Panc1 (cell line): ENCODE measurements around the gene STXBP3. TPM values are rescaled to one million over a fixed set of nuclear protein-coding genes. Genes with fewer than 3 reads are reported as not detected.

Source experiments
- ATAC-seq: fragments of 200-7000 bp; cut with Tn5 transposase; 2 replicates; pipeline ENCODE4 v1.9.1; 2020; ENCODE audit warnings: mild to moderate bottlenecking, moderate library complexity
- BruUV-seq: library from RNA; stranded (reverse); fragments of 400-500 nt; replicated peaks from 2 replicates; lab custom pipeline; 2021; lab: Mats Ljungman, UMichigan
- CTCF ChIA-PET: fragments of 300-600 bp; sonication (Branson Sonifier 250); formaldehyde crosslinking; loops from one replicate; lab custom pipeline; 2022; ENCODE audit warnings: antibody characterized with exemption; lab: Charles Lee
- POLR2A ChIA-PET: fragments of 300-600 bp; sonication (Branson Sonifier 250); formaldehyde crosslinking; loops from one replicate; lab custom pipeline; 2022; ENCODE audit warnings: antibody characterized with exemption; lab: Charles Lee
- DNase-seq: peaks from one replicate; pipeline ENCODE4 v3.0.0-alpha.2; 2010; ENCODE audit warnings: low read depth, low spot score
- H3K27ac ChIP-seq: 2 replicates; pipeline ENCODE4 v1.5.1; 2011; ENCODE audit warnings: mild to moderate bottlenecking, low read length, inconsistent platforms
- H3K27me3 ChIP-seq: fragments of 200-500 bp; sonication (Bioruptor generic); 2 replicates; pipeline ENCODE4 v1.6.0; 2014; ENCODE audit warnings: low read length, inconsistent platforms; ENCODE audit not compliant: control insufficient read depth, insufficient read depth
- H3K36me3 ChIP-seq: fragments of 200-500 bp; sonication (Bioruptor generic); 2 replicates; pipeline ENCODE4 v1.5.1; 2014; ENCODE audit warnings: inconsistent platforms, mild to moderate bottlenecking, low read length, moderate library complexity; ENCODE audit not compliant: control insufficient read depth, insufficient read depth
- H3K4me1 ChIP-seq: 2 replicates; pipeline ENCODE4 v1.5.1; 2011; ENCODE audit warnings: inconsistent platforms, mild to moderate bottlenecking, low read length, moderate library complexity; ENCODE audit not compliant: control insufficient read depth, insufficient read depth
- H3K4me3 ChIP-seq, 2 experiments: 2 replicates each; pipeline ENCODE4 v1.5.1; 2011 to 2012; ENCODE audit warnings: low read depth in 2 of 2, low read length in 2 of 2, mild to moderate bottlenecking in 2 of 2, inconsistent platforms in 1 of 2, moderate library complexity in 1 of 2
- H3K9me3 ChIP-seq: fragments of 200-500 bp; sonication (Bioruptor generic); 2 replicates; pipeline ENCODE4 v1.5.1; 2014; ENCODE audit warnings: low read depth, mild to moderate bottlenecking, inconsistent platforms, low read length, moderate library complexity; ENCODE audit not compliant: control insufficient read depth, insufficient read depth
- POLR2AphosphoS5 ChIP-seq: IDR thresholded peaks from 2 replicates; pipeline ENCODE4 v1.6.1; 2012; ENCODE audit warnings: mild to moderate bottlenecking, low read depth, low read length, moderate library complexity
- SIN3A ChIP-seq: IDR thresholded peaks from 2 replicates; pipeline ENCODE4 v1.6.1; 2012; ENCODE audit warnings: low read depth, mild to moderate bottlenecking, low read length, moderate library complexity, borderline replicate concordance; ENCODE audit not compliant: insufficient read depth
- TCF7L2 ChIP-seq: IDR thresholded peaks from 2 replicates; pipeline ENCODE4 v1.6.1; 2011; ENCODE audit warnings: mild to moderate bottlenecking, low read depth, low read length, inconsistent platforms
- in situ Hi-C: cut with HindIII; loops from 2 replicates; pipeline ENCODE4 v1.10.0; 2016; ENCODE audit warnings: low sequenced_read_pairs, low pct_unique_long_range_greater_than_20kb
- intact Hi-C: fragments of 100-400 bp; cut with micrococcal nuclease; formaldehyde crosslinking; loops from one replicate; pipeline ENCODE4 v1.10.0; 2022; ENCODE audit not compliant: unreplicated experiment
- total RNA-seq: library from RNA; stranded (reverse); gene quantifications from one replicate; pipeline ENCODE4 v1.2.1, GENCODE V29; 2021; ENCODE audit not compliant: unreplicated experiment
- TF ChIP-seq, protein P1 (sequence below): fragments of 450-650 bp; IDR thresholded peaks from 2 replicates; pipeline ENCODE4 v1.5.1; 2017; ENCODE audit warnings: mild to moderate bottlenecking
- TF ChIP-seq, protein P2 (sequence below), 2 experiments: IDR thresholded peaks; 2 replicates each; pipeline ENCODE4 v1.6.1; 2011 to 2012; ENCODE audit warnings: low read depth in 2 of 2, control low read depth in 1 of 2, low read length in 1 of 2, mild to moderate bottlenecking in 1 of 2, moderate library complexity in 1 of 2; ENCODE audit not compliant: insufficient read depth in 1 of 2

STXBP3 gene
- total RNA-seq, 1 experiment from 2014 or later = 27.7 TPM

DNA sequence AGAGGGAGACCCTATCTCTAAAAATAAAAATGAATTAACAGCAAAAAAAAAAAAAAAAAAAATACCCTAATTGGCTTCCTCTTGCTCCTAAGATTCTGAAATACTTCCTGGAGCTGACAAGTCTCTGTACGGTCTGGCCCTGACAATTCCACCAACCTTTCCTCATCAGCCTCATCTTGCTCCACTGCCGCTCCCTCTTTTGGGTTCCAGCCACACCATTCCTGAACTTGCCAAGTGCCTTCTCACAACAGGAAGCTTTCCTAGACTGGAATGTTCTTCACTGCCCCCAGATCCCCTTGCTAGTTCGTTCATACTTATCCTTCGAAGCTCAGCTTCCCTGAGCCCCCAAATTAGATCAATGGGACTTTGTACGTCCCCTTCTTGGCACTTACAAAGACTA lies 73.4 kb downstream of the STXBP3 start:
- ChIA-PET CTCF (no interaction called here), POLR2A (no interaction called here)
- in situ Hi-C loops = no loop called here
- Histone ChIP-seq H3K36me3 (no peaks in the 10 kb centered on the region), H3K4me3 (no peak overlapping the region), H3K4me1 (no peaks in the 10 kb centered on the region), H3K27me3 (no peaks in the 10 kb centered on the region), H3K9me3 (no peaks in the 10 kb centered on the region), H3K27ac (no peak overlapping the region)
- BruUV-seq = no TSS peak
- intact Hi-C loops = no loop called here
- TF ChIP-seq, protein P1, sequence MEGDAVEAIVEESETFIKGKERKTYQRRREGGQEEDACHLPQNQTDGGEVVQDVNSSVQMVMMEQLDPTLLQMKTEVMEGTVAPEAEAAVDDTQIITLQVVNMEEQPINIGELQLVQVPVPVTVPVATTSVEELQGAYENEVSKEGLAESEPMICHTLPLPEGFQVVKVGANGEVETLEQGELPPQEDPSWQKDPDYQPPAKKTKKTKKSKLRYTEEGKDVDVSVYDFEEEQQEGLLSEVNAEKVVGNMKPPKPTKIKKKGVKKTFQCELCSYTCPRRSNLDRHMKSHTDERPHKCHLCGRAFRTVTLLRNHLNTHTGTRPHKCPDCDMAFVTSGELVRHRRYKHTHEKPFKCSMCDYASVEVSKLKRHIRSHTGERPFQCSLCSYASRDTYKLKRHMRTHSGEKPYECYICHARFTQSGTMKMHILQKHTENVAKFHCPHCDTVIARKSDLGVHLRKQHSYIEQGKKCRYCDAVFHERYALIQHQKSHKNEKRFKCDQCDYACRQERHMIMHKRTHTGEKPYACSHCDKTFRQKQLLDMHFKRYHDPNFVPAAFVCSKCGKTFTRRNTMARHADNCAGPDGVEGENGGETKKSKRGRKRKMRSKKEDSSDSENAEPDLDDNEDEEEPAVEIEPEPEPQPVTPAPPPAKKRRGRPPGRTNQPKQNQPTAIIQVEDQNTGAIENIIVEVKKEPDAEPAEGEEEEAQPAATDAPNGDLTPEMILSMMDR = no peak
- TF ChIP-seq, protein P2, sequence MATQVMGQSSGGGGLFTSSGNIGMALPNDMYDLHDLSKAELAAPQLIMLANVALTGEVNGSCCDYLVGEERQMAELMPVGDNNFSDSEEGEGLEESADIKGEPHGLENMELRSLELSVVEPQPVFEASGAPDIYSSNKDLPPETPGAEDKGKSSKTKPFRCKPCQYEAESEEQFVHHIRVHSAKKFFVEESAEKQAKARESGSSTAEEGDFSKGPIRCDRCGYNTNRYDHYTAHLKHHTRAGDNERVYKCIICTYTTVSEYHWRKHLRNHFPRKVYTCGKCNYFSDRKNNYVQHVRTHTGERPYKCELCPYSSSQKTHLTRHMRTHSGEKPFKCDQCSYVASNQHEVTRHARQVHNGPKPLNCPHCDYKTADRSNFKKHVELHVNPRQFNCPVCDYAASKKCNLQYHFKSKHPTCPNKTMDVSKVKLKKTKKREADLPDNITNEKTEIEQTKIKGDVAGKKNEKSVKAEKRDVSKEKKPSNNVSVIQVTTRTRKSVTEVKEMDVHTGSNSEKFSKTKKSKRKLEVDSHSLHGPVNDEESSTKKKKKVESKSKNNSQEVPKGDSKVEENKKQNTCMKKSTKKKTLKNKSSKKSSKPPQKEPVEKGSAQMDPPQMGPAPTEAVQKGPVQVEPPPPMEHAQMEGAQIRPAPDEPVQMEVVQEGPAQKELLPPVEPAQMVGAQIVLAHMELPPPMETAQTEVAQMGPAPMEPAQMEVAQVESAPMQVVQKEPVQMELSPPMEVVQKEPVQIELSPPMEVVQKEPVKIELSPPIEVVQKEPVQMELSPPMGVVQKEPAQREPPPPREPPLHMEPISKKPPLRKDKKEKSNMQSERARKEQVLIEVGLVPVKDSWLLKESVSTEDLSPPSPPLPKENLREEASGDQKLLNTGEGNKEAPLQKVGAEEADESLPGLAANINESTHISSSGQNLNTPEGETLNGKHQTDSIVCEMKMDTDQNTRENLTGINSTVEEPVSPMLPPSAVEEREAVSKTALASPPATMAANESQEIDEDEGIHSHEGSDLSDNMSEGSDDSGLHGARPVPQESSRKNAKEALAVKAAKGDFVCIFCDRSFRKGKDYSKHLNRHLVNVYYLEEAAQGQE (IDR thresholded peaks at IDR 0.05; ENCODE audit: insufficient read depth in 1 of 2, low read depth in 2 of 2, low read length in 1 of 2) = no peak
- TF ChIP-seq TCF7L2 = no peak
- TF ChIP-seq POLR2AphosphoS5 = no peak
- no peak for TF ChIP-seq SIN3A
- ATAC-seq = no peak
- DNase-seq = no peak

GRCh38 chr1:108823632-108824031 lies 77.2 kb downstream of the STXBP3 start:
- ChIA-PET POLR2A (no interaction called here), CTCF (no interaction called here)
- in situ Hi-C loops (no loop called here), intact Hi-C loops (no loop called here)
- Histone ChIP-seq H3K9me3 (no peaks in the 10 kb centered on the region), H3K4me3 (no peak overlapping the region), H3K27ac (no peak overlapping the region), H3K27me3 (no peaks in the 10 kb centered on the region), H3K4me1 (peaks cover 10% of the 10 kb centered on the region), H3K36me3 (no peaks in the 10 kb centered on the region)
- DNase-seq = no peak
- ATAC-seq = no peak
- BruUV-seq = no TSS peak
- TF ChIP-seq, protein P1 = no peak
- TF ChIP-seq, protein P2 (IDR thresholded peaks at IDR 0.05; ENCODE audit: insufficient read depth in 1 of 2, low read depth in 2 of 2, low read length in 1 of 2) = no peak
- no peak for TF ChIP-seq POLR2AphosphoS5
- TF ChIP-seq SIN3A = no peak
- TF ChIP-seq TCF7L2 = no peak
